Islet of Langerhans (tissue), 1 donor: ENCODE measurements around the gene RAC3.

Source experiments
- FAIRE-seq: peaks from one replicate; lab custom pipeline; 2011; peaks lifted over from hg19 to GRCh38; lab: Jason Lieb, UNC

Gene RAC3

GRCh38 chr17:82043507-82043906, 12.0 kb downstream of the RAC3 start:
- no peak for FAIRE-seq

- FAIRE-seq: no peak
These were observed 14.5 kb downstream of the RAC3 start for GRCh38 chr17:82045936-82046484.

- FAIRE-seq: no peak
These were observed 15.4 kb downstream of the RAC3 start for GRCh38 chr17:82046903-82047302.

GRCh38 chr17:82047379-82047778, 15.9 kb downstream of the RAC3 start:
- FAIRE-seq: no peak

- no peak for FAIRE-seq
These were observed 16.6 kb downstream of the RAC3 start for GRCh38 chr17:82047914-82048570.

- no peak for FAIRE-seq
These were observed 17.1 kb downstream of the RAC3 start for GRCh38 chr17:82048571-82048971.

GRCh38 chr17:82049106-82049505, 17.6 kb downstream of the RAC3 start:
- no peak for FAIRE-seq

- FAIRE-seq: no peak
These were observed 18.1 kb downstream of the RAC3 start for GRCh38 chr17:82049521-82049971.

GRCh38 chr17:82050152-82050760, 18.8 kb downstream of the RAC3 start:
- FAIRE-seq: no peak

GRCh38 chr17:82050761-82051641, 19.5 kb downstream of the RAC3 start:
- FAIRE-seq: no peak

- FAIRE-seq: no peak
These were observed 20.5 kb downstream of the RAC3 start, which contains the start of the genes GPS1 and RFNG for GRCh38 chr17:82051776-82052637. Gene GPS1, plus strand, starts transcription at chr17:82051898. Its CDS starts 34 bp downstream, at chr17:82051932. Gene RFNG, minus strand, starts transcription at chr17:82051811. Its CDS starts 45 bp downstream, at chr17:82051766.

- no peak for FAIRE-seq
These were observed 21.2 kb downstream of the RAC3 start for GRCh38 chr17:82052638-82053059.

- FAIRE-seq: no peak
These were observed 21.7 kb downstream of the RAC3 start for GRCh38 chr17:82053130-82053529.

GRCh38 chr17:82053556-82054263, 22.2 kb downstream of the RAC3 start:
- FAIRE-seq: no peak

GRCh38 chr17:82054351-82055022, 23.0 kb downstream of the RAC3 start:
- no peak for FAIRE-seq

GRCh38 chr17:82055023-82055964, 23.8 kb downstream of the RAC3 start:
- FAIRE-seq: no peak

- no peak for FAIRE-seq
These were observed 24.7 kb downstream of the RAC3 start for GRCh38 chr17:82055965-82056728.
